ENCODE measurements around the gene TSPAN18.

The TSPAN18 gene

GRCh38 chr11:44842220-44842619, 115.5 kb downstream of the TSPAN18 start:
- in situ Hi-C loops (cut with MboI; ENCODE audit: low sequenced_read_pairs) = no loop called here

GRCh38 chr11:44846852-44847251, 120.1 kb downstream of the TSPAN18 start:
- in situ Hi-C loops (cut with MboI; ENCODE audit: low sequenced_read_pairs) = no loop called here

- in situ Hi-C loops (cut with MboI; ENCODE audit: low sequenced_read_pairs) = no loop called here
Measured at GRCh38 chr11:44847316-44847715, 120.6 kb downstream of the TSPAN18 start.

- in situ Hi-C loops (cut with MboI; ENCODE audit: low sequenced_read_pairs) = no loop called here
Measured at GRCh38 chr11:44848203-44848962, 121.6 kb downstream of the TSPAN18 start.

- in situ Hi-C loops (cut with MboI; ENCODE audit: low sequenced_read_pairs) = no loop called here
Measured at GRCh38 chr11:44848963-44849350, 122.2 kb downstream of the TSPAN18 start.

GRCh38 chr11:44849424-44849823, 122.7 kb downstream of the TSPAN18 start:
- in situ Hi-C loops (cut with MboI; ENCODE audit: low sequenced_read_pairs) = no loop called here

- in situ Hi-C loops (cut with MboI; ENCODE audit: low sequenced_read_pairs) = no loop called here
Measured at GRCh38 chr11:44849922-44850321, 123.2 kb downstream of the TSPAN18 start.

GRCh38 chr11:44851496-44851895, 124.7 kb downstream of the TSPAN18 start:
- in situ Hi-C loops (cut with MboI; ENCODE audit: low sequenced_read_pairs) = no loop called here

- in situ Hi-C loops (cut with MboI; ENCODE audit: low sequenced_read_pairs) = no loop called here
Measured at GRCh38 chr11:44852159-44852747, 125.5 kb downstream of the TSPAN18 start.

GRCh38 chr11:44852952-44853351, 126.2 kb downstream of the TSPAN18 start:
- in situ Hi-C loops (cut with MboI; ENCODE audit: low sequenced_read_pairs) = no loop called here

- in situ Hi-C loops (cut with MboI; ENCODE audit: low sequenced_read_pairs) = no loop called here
Measured at GRCh38 chr11:44853666-44854065, 126.9 kb downstream of the TSPAN18 start.

GRCh38 chr11:44854086-44854485, 127.3 kb downstream of the TSPAN18 start:
- in situ Hi-C loops (cut with MboI; ENCODE audit: low sequenced_read_pairs) = no loop called here

- in situ Hi-C loops (cut with MboI; ENCODE audit: low sequenced_read_pairs) = no loop called here
Measured at GRCh38 chr11:44854741-44855492, 128.2 kb downstream of the TSPAN18 start.

- in situ Hi-C loops (cut with MboI; ENCODE audit: low sequenced_read_pairs) = no loop called here
Measured at GRCh38 chr11:44855493-44855849, 128.7 kb downstream of the TSPAN18 start.

GRCh38 chr11:44857490-44858090, 130.8 kb downstream of the TSPAN18 start:
- in situ Hi-C loops (cut with MboI; ENCODE audit: low sequenced_read_pairs) = no loop called here

- in situ Hi-C loops (cut with MboI; ENCODE audit: low sequenced_read_pairs) = no loop called here
Measured at GRCh38 chr11:44858796-44859527, 132.2 kb downstream of the TSPAN18 start.

- in situ Hi-C loops (cut with MboI; ENCODE audit: low sequenced_read_pairs) = no loop called here
Measured at GRCh38 chr11:44859528-44859925, 132.8 kb downstream of the TSPAN18 start.

GRCh38 chr11:44860346-44860745, 133.6 kb downstream of the TSPAN18 start:
- in situ Hi-C loops (cut with MboI; ENCODE audit: low sequenced_read_pairs) = no loop called here

- in situ Hi-C loops (cut with MboI; ENCODE audit: low sequenced_read_pairs) = no loop called here
Measured at GRCh38 chr11:44861849-44862557, 135.2 kb downstream of the TSPAN18 start.

- in situ Hi-C loops (cut with MboI; ENCODE audit: low sequenced_read_pairs) = no loop called here
Measured at GRCh38 chr11:44862558-44863101, 135.9 kb downstream of the TSPAN18 start.

Measured in hTERT RPE-1 (cell line).